T-helper 2 cell treated with Interferon-gamma antibody and Interleukin-4, amounts not matched to agents 100 ng/mL and 5 ng/mL, for 36 hours (primary cell): ENCODE results near the gene SRRD. TPM values are rescaled to one million over a fixed set of nuclear protein-coding genes. Genes with fewer than 3 reads are reported as not detected.
"Not testable (repeated sequence)": the region's sequence is repeated elsewhere in the genome, so short reads cannot be mapped to it uniquely, and the experiment has no call there.

ENCODE experiments used
- intact Hi-C: fragments of 100-400 bp; cut with micrococcal nuclease; formaldehyde crosslinking; loops from one replicate; pipeline ENCODE4 v1.15.1; 2023
- total RNA-seq: library from RNA; stranded (reverse); gene quantifications from 2 replicates; pipeline ENCODE4 v1.2.3, GENCODE V29; 2022

Gene SRRD
- total RNA-seq = 21.8 and 23.4 TPM in 2 replicates

- intact Hi-C loops = loop anchor here (1.0 to 5.0 kb wide), 3 partner anchors 29 to 189 kb away; partner anchors contain the start of genes MIAT and TFIP11
Measured at GRCh38 chr22:26483439-26484359, at the start of gene SRRD, which contains the start of gene HPS4. TSS of gene SRRD (plus strand) at chr22:26483877. CDS start at chr22:26483891, 14 bp downstream. TSS of gene HPS4 (minus strand) at chr22:26483783. CDS start at chr22:26481762, 2,021 bp downstream.

GRCh38 chr22:26435327-26436093 lies 48.2 kb upstream of the SRRD start:
- intact Hi-C loops = no loop called here

- intact Hi-C loops = no loop called here
Measured at GRCh38 chr22:26436903-26437515, 46.7 kb upstream of the SRRD start.

GRCh38 chr22:26437694-26438392 lies 45.8 kb upstream of the SRRD start:
- intact Hi-C loops = no loop called here

- intact Hi-C loops = not testable (repeated sequence)
Measured at GRCh38 chr22:26438776-26439175, 44.9 kb upstream of the SRRD start.

- intact Hi-C loops = no loop called here
Measured at GRCh38 chr22:26439559-26439958, 44.1 kb upstream of the SRRD start.

- intact Hi-C loops = no loop called here
Measured at GRCh38 chr22:26442086-26442756, 41.5 kb upstream of the SRRD start.

- intact Hi-C loops = no loop called here
Measured at GRCh38 chr22:26443901-26444690, 39.6 kb upstream of the SRRD start.

- intact Hi-C loops = no loop called here
Measured at GRCh38 chr22:26444777-26445176, 38.9 kb upstream of the SRRD start.

GRCh38 chr22:26445577-26446275 lies 38.0 kb upstream of the SRRD start:
- intact Hi-C loops = no loop called here

GRCh38 chr22:26446808-26447515 lies 36.7 kb upstream of the SRRD start:
- intact Hi-C loops = no loop called here

GRCh38 chr22:26447584-26448329 lies 35.9 kb upstream of the SRRD start:
- intact Hi-C loops = no loop called here

- intact Hi-C loops = no loop called here
Measured at GRCh38 chr22:26448334-26448733, 35.3 kb upstream of the SRRD start.

- intact Hi-C loops = no loop called here
Measured at GRCh38 chr22:26448941-26449340, 34.7 kb upstream of the SRRD start.

GRCh38 chr22:26450453-26451185 lies 33.1 kb upstream of the SRRD start:
- intact Hi-C loops = no loop called here

GRCh38 chr22:26452236-26453016 lies 31.3 kb upstream of the SRRD start:
- intact Hi-C loops = no loop called here
